ENCODE results near the gene ATG4D.
A peak's percentile ranks its signal among the peaks of the same experiment; 100 is the strongest.
"Not testable (repeated sequence)": the region's sequence is repeated elsewhere in the genome, so short reads cannot be mapped to it uniquely, and the experiment has no call there.

The ATG4D gene

GRCh38 chr19:10544242-10544752 lies 593 bp downstream of the ATG4D start:
- H3K4me3 ChIP-seq (ENCODE audit: low read length): peak overlapping the region; percentile 89
- no peaks in the 10 kb centered on the region for H3K9me3 ChIP-seq (ENCODE audit: insufficient read depth, low read depth, low read length)
- H3K36me3 ChIP-seq (ENCODE audit: insufficient read depth, low read depth, low read length): peaks cover 16% of the 10 kb centered on the region; the same call in 1 of the 2 replicates
- H3K27me3 ChIP-seq (ENCODE audit: insufficient read depth, low read length): no peaks in the 10 kb centered on the region
- H3K4me1 ChIP-seq (ENCODE audit: insufficient read depth, low read length): no peaks in the 10 kb centered on the region
- no peak overlapping the region for H3K27ac ChIP-seq (ENCODE audit: low read length)
- H3K9ac ChIP-seq (ENCODE audit: low read depth, low read length): peak overlapping the region; percentile 82

DNA sequence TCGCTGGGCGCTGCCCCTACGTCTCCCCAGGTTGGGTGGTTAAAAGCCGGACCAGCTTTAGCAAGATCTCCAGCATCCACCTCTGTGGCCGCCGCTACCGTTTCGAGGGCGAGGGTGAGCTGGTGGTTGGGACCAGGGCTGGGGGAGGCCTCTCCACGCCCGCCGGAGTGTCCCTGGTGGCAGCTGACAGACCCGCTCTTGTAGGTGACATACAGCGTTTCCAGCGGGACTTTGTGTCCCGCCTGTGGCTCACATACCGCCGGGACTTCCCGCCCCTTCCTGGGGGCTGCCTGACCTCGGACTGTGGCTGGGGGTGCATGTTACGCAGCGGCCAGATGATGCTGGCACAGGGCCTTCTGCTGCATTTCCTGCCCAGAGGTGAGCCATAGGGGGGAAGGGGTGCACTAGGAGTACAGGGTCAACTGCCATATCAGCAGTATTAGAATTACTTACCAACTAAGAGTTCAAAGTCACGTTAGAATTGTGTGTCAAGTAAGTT lies 1.1 kb downstream of the ATG4D start:
- Histone ChIP-seq H3K4me1 (ENCODE audit: insufficient read depth, low read length) (no peaks in the 10 kb centered on the region), H3K27me3 (ENCODE audit: insufficient read depth, low read length) (no peaks in the 10 kb centered on the region), H3K4me3 (ENCODE audit: low read length) (peak overlapping the region; percentile 89), H3K36me3 (ENCODE audit: insufficient read depth, low read depth, low read length) (peaks cover 19% of the 10 kb centered on the region; the same call in 1 of the 2 replicates), H3K27ac (ENCODE audit: low read length) (no peak overlapping the region), H3K9me3 (ENCODE audit: insufficient read depth, low read depth, low read length) (no peaks in the 10 kb centered on the region), H3K9ac (ENCODE audit: low read depth, low read length) (no peak overlapping the region; the same call in 1 of the 2 replicates)

GRCh38 chr19:10546817-10547216 lies 3.1 kb downstream of the ATG4D start:
- no peaks in the 10 kb centered on the region for H3K4me1 ChIP-seq (ENCODE audit: insufficient read depth, low read length)
- peaks cover 33% of the 10 kb centered on the region for H3K36me3 ChIP-seq (ENCODE audit: insufficient read depth, low read depth, low read length)
- H3K9me3 ChIP-seq (ENCODE audit: insufficient read depth, low read depth, low read length): no peaks in the 10 kb centered on the region
- no peak overlapping the region for H3K4me3 ChIP-seq (ENCODE audit: low read length)
- H3K27me3 ChIP-seq (ENCODE audit: insufficient read depth, low read length): no peaks in the 10 kb centered on the region
- no peak overlapping the region for H3K27ac ChIP-seq (ENCODE audit: low read length)
- H3K9ac ChIP-seq (ENCODE audit: low read depth, low read length): no peak overlapping the region

- H3K4me1 ChIP-seq (ENCODE audit: insufficient read depth, low read length): no peaks in the 10 kb centered on the region
- no peaks in the 10 kb centered on the region for H3K9me3 ChIP-seq (ENCODE audit: insufficient read depth, low read depth, low read length)
- no peak overlapping the region for H3K27ac ChIP-seq (ENCODE audit: low read length)
- peaks cover 53% of the 10 kb centered on the region for H3K36me3 ChIP-seq (ENCODE audit: insufficient read depth, low read depth, low read length)
- H3K27me3 ChIP-seq (ENCODE audit: insufficient read depth, low read length): no peaks in the 10 kb centered on the region
- no peak overlapping the region for H3K9ac ChIP-seq (ENCODE audit: low read depth, low read length)
- H3K4me3 ChIP-seq (ENCODE audit: low read length): no peak overlapping the region
Measured at GRCh38 chr19:10548746-10549276, 5.1 kb downstream of the ATG4D start.

DNA sequence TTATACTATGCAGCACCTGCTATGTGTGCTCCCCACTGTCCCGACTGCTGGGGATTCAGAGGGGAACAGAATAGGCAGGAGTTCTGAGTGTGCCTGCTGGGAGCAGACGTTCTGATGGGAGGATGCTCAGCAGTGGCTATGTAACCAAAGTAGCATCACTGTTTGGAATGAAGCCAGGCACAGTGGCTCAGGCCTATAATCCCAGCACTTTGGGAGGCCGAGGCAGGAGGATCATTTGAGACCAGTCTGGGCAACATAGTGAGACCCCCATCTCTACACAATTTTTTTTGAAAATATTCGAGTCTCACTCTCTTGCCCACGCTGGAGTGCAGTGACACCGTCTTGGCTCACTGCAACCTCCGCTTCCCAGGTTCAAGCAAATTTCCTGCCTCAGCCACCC lies 6.0 kb downstream of the ATG4D start:
- Histone ChIP-seq H3K27ac (ENCODE audit: low read length) (no peak overlapping the region), H3K27me3 (ENCODE audit: insufficient read depth, low read length) (no peaks in the 10 kb centered on the region), H3K9ac (ENCODE audit: low read depth, low read length) (no peak overlapping the region), H3K9me3 (ENCODE audit: insufficient read depth, low read depth, low read length) (no peaks in the 10 kb centered on the region), H3K36me3 (ENCODE audit: insufficient read depth, low read depth, low read length) (peaks cover 62% of the 10 kb centered on the region), H3K4me1 (ENCODE audit: insufficient read depth, low read length) (no peaks in the 10 kb centered on the region), H3K4me3 (ENCODE audit: low read length) (no peak overlapping the region)

DNA sequence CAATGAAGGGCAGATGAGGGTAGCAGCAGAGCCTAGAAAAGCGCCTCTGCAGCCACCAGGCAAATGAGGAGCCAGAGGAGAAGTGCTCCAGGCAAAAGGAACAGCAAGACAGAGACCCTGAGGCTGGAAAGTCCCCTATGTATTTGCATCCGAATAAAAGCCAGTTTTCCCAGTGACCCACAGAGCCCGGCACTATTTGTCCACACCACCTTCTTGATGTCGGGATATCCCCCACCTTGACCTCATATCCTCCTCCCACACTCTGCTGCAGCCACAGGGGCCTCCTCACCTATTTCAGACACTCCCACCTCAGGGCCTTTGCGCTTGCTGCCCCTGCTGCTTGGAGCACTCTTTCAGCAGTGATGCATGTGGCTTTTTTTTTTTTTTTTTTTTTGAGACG lies 6.6 kb downstream of the ATG4D start:
- no peak overlapping the region for H3K9ac ChIP-seq (ENCODE audit: low read depth, low read length)
- H3K27ac ChIP-seq (ENCODE audit: low read length): no peak overlapping the region
- no peaks in the 10 kb centered on the region for H3K9me3 ChIP-seq (ENCODE audit: insufficient read depth, low read depth, low read length)
- H3K36me3 ChIP-seq (ENCODE audit: insufficient read depth, low read depth, low read length): peaks cover 68% of the 10 kb centered on the region
- no peaks in the 10 kb centered on the region for H3K27me3 ChIP-seq (ENCODE audit: insufficient read depth, low read length)
- H3K4me1 ChIP-seq (ENCODE audit: insufficient read depth, low read length): no peaks in the 10 kb centered on the region
- H3K4me3 ChIP-seq (ENCODE audit: low read length): no peak overlapping the region

- H3K27ac ChIP-seq (ENCODE audit: low read length); H3K4me1 ChIP-seq (ENCODE audit: insufficient read depth, low read length); H3K9ac ChIP-seq (ENCODE audit: low read depth, low read length); H3K27me3 ChIP-seq (ENCODE audit: insufficient read depth, low read length); H3K4me3 ChIP-seq (ENCODE audit: low read length); H3K9me3 ChIP-seq (ENCODE audit: insufficient read depth, low read depth, low read length): not testable (repeated sequence)
- H3K36me3 ChIP-seq (ENCODE audit: insufficient read depth, low read depth, low read length): peaks cover 75% of the 10 kb centered on the region
Measured at GRCh38 chr19:10551006-10551405, 7.3 kb downstream of the ATG4D start.

DNA sequence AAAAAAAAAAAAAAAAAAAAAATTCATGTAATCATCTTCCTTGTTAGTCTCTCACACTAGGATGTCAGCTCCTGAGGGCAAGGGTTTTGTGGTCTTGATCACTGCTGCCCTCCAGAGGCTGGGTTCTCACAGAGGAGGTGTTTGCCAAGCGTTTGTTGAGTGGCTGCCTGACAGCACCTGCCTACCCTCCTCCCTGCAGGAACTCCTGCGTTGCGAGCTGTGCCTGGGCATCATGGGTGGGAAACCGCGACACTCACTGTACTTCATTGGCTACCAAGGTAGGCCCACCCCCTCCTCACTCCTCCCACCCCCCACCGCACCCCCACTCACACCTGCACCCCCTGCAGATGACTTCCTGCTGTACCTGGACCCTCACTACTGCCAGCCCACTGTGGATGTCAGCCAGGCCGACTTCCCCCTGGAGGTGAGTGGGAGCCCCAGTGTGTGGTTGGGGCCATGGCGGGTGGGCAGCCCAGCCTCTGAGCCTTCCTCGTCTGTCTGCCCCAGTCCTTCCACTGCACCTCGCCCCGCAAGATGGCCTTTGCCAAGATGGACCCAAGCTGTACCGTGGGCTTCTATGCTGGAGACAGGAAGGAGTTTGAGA lies 8.1 kb downstream of the ATG4D start:
- H3K4me1 ChIP-seq (ENCODE audit: insufficient read depth, low read length): no peaks in the 10 kb centered on the region
- no peak overlapping the region for H3K9ac ChIP-seq (ENCODE audit: low read depth, low read length)
- no peaks in the 10 kb centered on the region for H3K9me3 ChIP-seq (ENCODE audit: insufficient read depth, low read depth, low read length)
- no peak overlapping the region for H3K4me3 ChIP-seq (ENCODE audit: low read length)
- H3K36me3 ChIP-seq (ENCODE audit: insufficient read depth, low read depth, low read length): peaks cover 83% of the 10 kb centered on the region
- H3K27ac ChIP-seq (ENCODE audit: low read length): no peak overlapping the region
- no peaks in the 10 kb centered on the region for H3K27me3 ChIP-seq (ENCODE audit: insufficient read depth, low read length)

GRCh38 chr19:10552510-10553053 lies 8.9 kb downstream of the ATG4D start:
- Histone ChIP-seq H3K36me3 (ENCODE audit: insufficient read depth, low read depth, low read length) (peaks cover 82% of the 10 kb centered on the region), H3K4me1 (ENCODE audit: insufficient read depth, low read length) (no peaks in the 10 kb centered on the region), H3K9me3 (ENCODE audit: insufficient read depth, low read depth, low read length) (no peaks in the 10 kb centered on the region), H3K9ac (ENCODE audit: low read depth, low read length) (no peak overlapping the region), H3K4me3 (ENCODE audit: low read length) (no peak overlapping the region), H3K27me3 (ENCODE audit: insufficient read depth, low read length) (no peaks in the 10 kb centered on the region), H3K27ac (ENCODE audit: low read length) (no peak overlapping the region)

GRCh38 chr19:10553087-10553667 lies 9.5 kb downstream of the ATG4D start:
- H3K9ac ChIP-seq (ENCODE audit: low read depth, low read length): no peak overlapping the region
- H3K4me3 ChIP-seq (ENCODE audit: low read length): no peak overlapping the region
- no peaks in the 10 kb centered on the region for H3K27me3 ChIP-seq (ENCODE audit: insufficient read depth, low read length)
- H3K4me1 ChIP-seq (ENCODE audit: insufficient read depth, low read length): no peaks in the 10 kb centered on the region
- peaks cover 87% of the 10 kb centered on the region for H3K36me3 ChIP-seq (ENCODE audit: insufficient read depth, low read depth, low read length)
- H3K9me3 ChIP-seq (ENCODE audit: insufficient read depth, low read depth, low read length): no peaks in the 10 kb centered on the region
- no peak overlapping the region for H3K27ac ChIP-seq (ENCODE audit: low read length)

DNA sequence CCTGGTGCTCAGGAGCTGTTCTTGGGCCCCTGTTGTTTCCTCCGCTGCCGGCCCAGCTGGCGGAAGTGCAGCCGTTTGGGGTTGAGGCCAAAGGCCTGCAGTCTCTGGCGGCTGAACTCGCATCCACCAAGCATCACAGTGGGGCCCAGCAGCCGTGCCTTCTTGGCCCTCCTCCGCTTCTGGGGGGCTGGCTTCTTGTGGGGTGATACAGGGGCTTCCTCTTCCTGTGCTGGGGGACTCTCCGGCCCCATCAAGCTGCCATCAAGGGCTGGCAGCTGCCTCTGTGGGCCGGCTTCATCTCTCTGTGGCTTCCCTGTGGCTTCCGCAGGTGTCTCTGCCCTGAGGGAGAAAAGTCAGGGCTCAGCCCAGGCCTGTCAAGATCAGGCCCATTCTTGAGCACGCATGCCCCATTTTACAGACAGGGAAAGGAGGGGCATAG lies 10.3 kb downstream of the ATG4D start:
- Histone ChIP-seq H3K9me3 (ENCODE audit: insufficient read depth, low read depth, low read length) (no peaks in the 10 kb centered on the region), H3K27me3 (ENCODE audit: insufficient read depth, low read length) (no peaks in the 10 kb centered on the region), H3K4me1 (ENCODE audit: insufficient read depth, low read length) (no peaks in the 10 kb centered on the region), H3K9ac (ENCODE audit: low read depth, low read length) (no peak overlapping the region), H3K36me3 (ENCODE audit: insufficient read depth, low read depth, low read length) (peaks cover 86% of the 10 kb centered on the region), H3K27ac (ENCODE audit: low read length) (no peak overlapping the region), H3K4me3 (ENCODE audit: low read length) (no peak overlapping the region)

All from iPS-20b (cell line).